H1 (cell line): Measurements from ENCODE around the gene SYT13. TPM values are rescaled to one million over a fixed set of nuclear protein-coding genes. Genes with fewer than 3 reads are reported as not detected.

ENCODE experiments used
- CTCF ChIA-PET: fragments of 300-600 bp; sonication (Branson Sonifier 250); formaldehyde crosslinking; loops from one replicate; lab custom pipeline; 2021; ENCODE audit not compliant: partially characterized antibody; lab: Charles Lee
- POLR2A ChIA-PET: fragments of 300-600 bp; sonication (Branson Sonifier 250); formaldehyde crosslinking; loops from one replicate; lab custom pipeline; 2021; ENCODE audit warnings: inconsistent platforms; ENCODE audit not compliant: partially characterized antibody; lab: Charles Lee
- DNase-seq, 2 experiments: peaks; one replicate each; pipeline versions ENCODE4 v3.0.0 to v3.0.0-alpha.2; 2010 to 2022; ENCODE audit warnings: low spot score in 2 of 2, low read depth in 1 of 2, mixed read lengths in 1 of 2
- FAIRE-seq: peaks from 2 replicates; lab custom pipeline; 2011; peaks lifted over from hg19 to GRCh38; lab: Jason Lieb, UNC
- H2AFZ ChIP-seq: 2 replicates; pipeline ENCODE4 v1.8.1; 2012; ENCODE audit warnings: low read length, inconsistent platforms
- H2AK5ac ChIP-seq: 2 replicates; pipeline ENCODE4 v1.6.1; 2013; ENCODE audit warnings: low read depth, low read length
- H2BK120ac ChIP-seq: replicated peaks from 2 replicates; pipeline ENCODE3; 2013; ENCODE audit warnings: low read depth, low read length, inconsistent platforms
- H2BK12ac ChIP-seq: 2 replicates; pipeline ENCODE4 v1.6.1; 2013; ENCODE audit warnings: low read depth, low read length
- H2BK15ac ChIP-seq: 2 replicates; pipeline ENCODE4 v1.6.1; 2013; ENCODE audit warnings: low read length
- H2BK20ac ChIP-seq: 2 replicates; pipeline ENCODE4 v1.6.1; 2013; ENCODE audit warnings: low read length
- H2BK5ac ChIP-seq: 2 replicates; pipeline ENCODE4 v1.6.1; 2013; ENCODE audit warnings: low read depth, low read length
- H3K14ac ChIP-seq: 2 replicates; pipeline ENCODE4 v1.6.1; 2013; ENCODE audit warnings: inconsistent platforms; ENCODE audit not compliant: insufficient read length
- H3K18ac ChIP-seq: 2 replicates; pipeline ENCODE4 v1.6.1; 2013; ENCODE audit warnings: low read length; ENCODE audit errors: extremely low read depth
- H3K23ac ChIP-seq: 2 replicates; pipeline ENCODE4 v1.6.1; 2013; ENCODE audit warnings: inconsistent platforms; ENCODE audit not compliant: insufficient read length
- H3K23me2 ChIP-seq: 2 replicates; pipeline ENCODE4 v1.6.1; 2013; ENCODE audit warnings: low read depth, low read length
- H3K27ac ChIP-seq: 2 replicates; pipeline ENCODE4 v1.6.1; 2011; ENCODE audit warnings: low read depth, low read length, inconsistent platforms
- H3K27me3 ChIP-seq, 4 experiments: replicated peaks in 1 of 4; 1 replicate in 1 of 4; 2 replicates in 3 of 4; pipeline versions ENCODE4 v1.6.1 to v1.8.1; 2011 to 2013; ENCODE audit warnings: low read length in 3 of 4, mild to moderate bottlenecking in 3 of 4, inconsistent platforms in 2 of 4, mixed read lengths in 2 of 4, moderate library complexity in 1 of 4; ENCODE audit not compliant: control insufficient read depth in 3 of 4, insufficient read depth in 3 of 4; ENCODE audit errors: extremely low read depth in 1 of 4
- H3K36me3 ChIP-seq, 4 experiments: 2 replicates each; pipeline versions ENCODE4 v1.6.1 to v1.8.1; 2011 to 2013; ENCODE audit warnings: mild to moderate bottlenecking in 4 of 4, low read length in 3 of 4, moderate library complexity in 2 of 4, control low read depth in 1 of 4, inconsistent platforms in 1 of 4; ENCODE audit not compliant: insufficient read depth in 4 of 4, control insufficient read depth in 2 of 4
- H3K4ac ChIP-seq: replicated peaks from 2 replicates; pipeline ENCODE3; 2013; ENCODE audit warnings: low read length, low read depth, mixed read lengths, inconsistent platforms; ENCODE audit not compliant: insufficient read length
- H3K4me1 ChIP-seq, 4 experiments: replicated peaks in 1 of 4; 1 replicate in 1 of 4; 2 replicates in 3 of 4; pipeline versions ENCODE4 v1.6.1 to v1.8.1; 2011 to 2013; ENCODE audit warnings: low read length in 3 of 4, inconsistent platforms in 2 of 4, mixed read lengths in 1 of 4; ENCODE audit not compliant: insufficient read depth in 4 of 4, control insufficient read depth in 3 of 4
- H3K4me2 ChIP-seq, 2 experiments: 2 replicates each; pipeline versions ENCODE4 v1.6.1 to v1.8.1; 2011 to 2013; ENCODE audit warnings: low read depth in 2 of 2, low read length in 2 of 2, control low read depth in 1 of 2, inconsistent platforms in 1 of 2, mild to moderate bottlenecking in 1 of 2; ENCODE audit not compliant: insufficient read depth in 1 of 2
- H3K4me3 ChIP-seq, 4 experiments: fragments of 200-600, 300-600 bp in 1 of 4; sonication (generic), shearing (Covaris generic), sonication (Bioruptor Twin) in 1 of 4; 2 replicates each; pipeline versions ENCODE4 v1.5.1 to v1.8.1; 2011 to 2016; ENCODE audit warnings: low read length in 4 of 4, low read depth in 3 of 4, control low read depth in 2 of 4, inconsistent platforms in 2 of 4, mild to moderate bottlenecking in 2 of 4, mixed read lengths in 1 of 4, moderate library complexity in 1 of 4; ENCODE audit not compliant: insufficient read depth in 2 of 4; ENCODE audit errors: extremely low read depth in 1 of 4
- H3K56ac ChIP-seq: replicated peaks from 2 replicates; pipeline ENCODE3; 2013; ENCODE audit warnings: low read depth, mild to moderate bottlenecking, mixed read lengths, low read length, inconsistent platforms; ENCODE audit not compliant: insufficient read length
- H3K79me1 ChIP-seq: 2 replicates; pipeline ENCODE4 v1.6.1; 2013; ENCODE audit warnings: low read depth, low read length, control low read depth
- H3K79me2 ChIP-seq, 2 experiments: 2 replicates each; pipeline versions ENCODE4 v1.6.1 to v1.8.1; 2012 to 2013; ENCODE audit warnings: low read length in 2 of 2, mild to moderate bottlenecking in 2 of 2, inconsistent platforms in 1 of 2; ENCODE audit not compliant: insufficient read depth in 2 of 2, control insufficient read depth in 1 of 2
- H3K9ac ChIP-seq, 4 experiments: replicated peaks in 1 of 4; 1 replicate in 1 of 4; 2 replicates in 3 of 4; pipeline versions ENCODE4 v1.6.1 to v1.8.1; 2011 to 2013; ENCODE audit warnings: low read depth in 3 of 4, low read length in 3 of 4, control low read depth in 2 of 4, mild to moderate bottlenecking in 2 of 4, moderate library complexity in 2 of 4, inconsistent platforms in 1 of 4; ENCODE audit errors: extremely low read depth in 1 of 4
- H3K9me3 ChIP-seq, 2 experiments: 2 replicates each; pipeline versions ENCODE4 v1.6.1 to v1.8.1; 2012 to 2013; ENCODE audit warnings: mild to moderate bottlenecking in 2 of 2, moderate library complexity in 2 of 2, control low read depth in 1 of 2, inconsistent platforms in 1 of 2, low read depth in 1 of 2, low read length in 1 of 2, mixed read lengths in 1 of 2; ENCODE audit not compliant: insufficient read depth in 2 of 2
- H4K20me1 ChIP-seq, 2 experiments: replicated peaks in 1 of 2; 2 replicates each; pipeline versions ENCODE3 to v1.8.1; 2011 to 2013; ENCODE audit warnings: inconsistent platforms in 2 of 2, low read length in 2 of 2, mild to moderate bottlenecking in 1 of 2; ENCODE audit not compliant: insufficient read depth in 2 of 2, control insufficient read depth in 1 of 2
- H4K5ac ChIP-seq: 2 replicates; pipeline ENCODE4 v1.6.1; 2013; ENCODE audit warnings: low read length, low read depth, mixed read lengths, inconsistent platforms; ENCODE audit not compliant: insufficient read length
- H4K8ac ChIP-seq: 2 replicates; pipeline ENCODE4 v1.8.0; 2013; ENCODE audit warnings: mild to moderate bottlenecking, moderate library complexity, low read length, inconsistent platforms; ENCODE audit not compliant: insufficient read depth; ENCODE audit errors: extremely low read depth
- H4K91ac ChIP-seq: replicated peaks from 2 replicates; pipeline ENCODE3; 2013; ENCODE audit warnings: low read length, mixed read lengths, inconsistent platforms; ENCODE audit not compliant: insufficient read length
- BRCA1 ChIP-seq: IDR thresholded peaks from 2 replicates; pipeline ENCODE4 v1.6.1; 2012; ENCODE audit warnings: low read depth, low read length, improper control_type of control experiment
- CBX8 ChIP-seq: fragments of 300-800, 300-1000 bp; sonication (generic); IDR thresholded peaks from 2 replicates; pipeline ENCODE4 v1.7.1; 2016; ENCODE audit warnings: low read depth, low read length, borderline replicate concordance
- CEBPB ChIP-seq: IDR thresholded peaks from 2 replicates; pipeline ENCODE4 v1.6.1; 2012; ENCODE audit warnings: low read depth, low read length
- CREB1 ChIP-seq: IDR thresholded peaks from 2 replicates; pipeline ENCODE4 v1.6.1; 2012; ENCODE audit warnings: inconsistent platforms
- HDAC2 ChIP-seq, 2 experiments: fragments of 300-600 bp in 1 of 2; sonication (generic) in 1 of 2; IDR thresholded peaks; 2 replicates each; pipeline ENCODE4 v1.6.1; 2011 to 2012; ENCODE audit warnings: low read depth in 2 of 2, low read length in 2 of 2, mild to moderate bottlenecking in 2 of 2, moderate library complexity in 2 of 2, borderline replicate concordance in 1 of 2, inconsistent platforms in 1 of 2
- NANOG ChIP-seq: IDR thresholded peaks from 2 replicates; pipeline ENCODE4 v1.6.1; 2011; ENCODE audit warnings: low read length, low read depth, mild to moderate bottlenecking, inconsistent platforms; ENCODE audit not compliant: insufficient read depth, poor library complexity, severe bottlenecking
- POLR2A ChIP-seq, 2 experiments: IDR thresholded peaks; 1 replicate in 1 of 2; 2 replicates in 1 of 2; pipeline ENCODE4 v1.6.1; 2011; ENCODE audit warnings: low read depth in 2 of 2, low read length in 2 of 2, mild to moderate bottlenecking in 2 of 2; ENCODE audit errors: control extremely low read depth in 1 of 2
- RAD21 ChIP-seq, 2 experiments: IDR thresholded peaks in 1 of 2; conservative IDR thresholded peaks in 1 of 2; 2 replicates each; pipeline ENCODE4 v1.6.1; 2011; ENCODE audit warnings: low read depth in 2 of 2, low read length in 2 of 2, improper control_type of control experiment in 1 of 2, inconsistent platforms in 1 of 2, mild to moderate bottlenecking in 1 of 2, moderate library complexity in 1 of 2
- SUZ12 ChIP-seq: fragments of 200-600 bp; sonication (generic); IDR thresholded peaks from 2 replicates; pipeline ENCODE4 v1.6.1; 2012; ENCODE audit warnings: mild to moderate bottlenecking, inconsistent platforms, low read length, moderate library complexity, mixed read lengths
- TAF1 ChIP-seq: IDR thresholded peaks from 2 replicates; pipeline ENCODE4 v1.6.1; 2011; ENCODE audit warnings: mild to moderate bottlenecking, low read depth, low read length
- TCF12 ChIP-seq: IDR thresholded peaks from 2 replicates; pipeline ENCODE4 v1.6.1; 2011; ENCODE audit warnings: low read depth, mild to moderate bottlenecking, low read length
- WGBS, 2 experiments: shearing (Covaris generic) in 1 of 2; methylation state at CpG; one replicate each; pipeline versions ENCODE4 v1.1.6 to v1.1.7; 2013 to 2015; ENCODE audit warnings: low lambda C conversion rate in 2 of 2, mixed read lengths in 2 of 2, inconsistent platforms in 1 of 2, low coverage in 1 of 2, missing lambda C conversion rate in 1 of 2; ENCODE audit not compliant: insufficient replicate concordance in 2 of 2, insufficient coverage in 1 of 2, insufficient read length in 1 of 2; ENCODE audit errors: extremely low coverage in 1 of 2, missing lambda C conversion rate in 1 of 2; 5-methylcytosine and 5-hydroxymethylcytosine counted together
- polyA plus RNA-seq, 7 experiments: library from polyadenylated mRNA; depleted of rRNA in 3 of 7; stranded (reverse) in 5 of 7; unstranded in 2 of 7; fragments of >200 nt in 5 of 7; fragments of 200-250 nt in 2 of 7; gene quantifications; 1 replicate in 5 of 7; 2 replicates in 1 of 7; 4 replicates in 1 of 7; pipeline versions ENCODE4 v1.2.1 to v1.2.3, GENCODE V29; 2011 to 2013; ENCODE audit warnings: missing spikeins in 2 of 7, mixed read lengths in 2 of 7
- total RNA-seq: library from RNA; stranded (reverse); fragmentation: NEBNext Ultra II Directional; extraction: Animal tissue kit (Norgen Biotek cat#: 25700); gene quantifications from 2 replicates; pipeline ENCODE4 v1.2.1, GENCODE V29; 2021
- TF ChIP-seq, protein P1 (sequence below): IDR thresholded peaks from 2 replicates; pipeline ENCODE4 v1.6.1; 2012; ENCODE audit warnings: inconsistent platforms

Gene SYT13
- total and polyA plus RNA-seq, 2 of the 8 experiments (the other 6 are each of a cell fraction or from before 2014, with no cell fraction given), result 4.8 to 13.2 TPM

DNA sequence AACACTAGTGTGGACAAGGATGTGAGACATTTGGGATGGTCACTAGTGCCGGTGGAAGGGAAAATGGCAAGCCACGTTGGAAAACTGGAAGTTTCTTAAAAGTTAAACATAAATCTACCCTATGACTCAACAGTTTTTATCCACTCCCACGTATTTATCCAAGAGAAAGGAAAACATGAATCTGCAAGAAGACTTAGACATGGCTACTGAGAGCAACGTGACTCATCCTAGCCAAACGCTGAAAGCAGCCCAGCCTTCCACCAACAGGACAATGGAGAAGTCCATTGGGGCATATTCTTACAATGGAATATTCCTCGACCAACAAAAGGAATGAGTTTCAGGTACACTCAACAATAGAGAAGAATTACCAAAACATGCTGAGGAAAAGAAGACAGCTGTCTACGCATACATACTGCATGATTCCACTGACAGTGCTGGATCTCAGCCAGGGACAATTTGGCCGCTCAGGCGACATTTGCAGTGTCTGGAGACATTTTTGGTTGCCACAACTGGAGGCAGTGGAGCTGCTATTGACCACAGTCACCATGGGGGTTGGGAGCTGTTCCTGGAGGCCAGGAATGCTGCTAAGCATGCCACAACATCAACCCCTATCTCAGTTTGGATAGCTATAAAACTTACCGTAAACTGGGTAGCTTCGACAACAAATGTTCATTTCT, 21.2 kb downstream of the SYT13 start:
- no peak overlapping the region for H2AK5ac ChIP-seq
- H3K9me3 ChIP-seq, result no peaks in the 10 kb centered on the region
- H4K91ac ChIP-seq, result no peak overlapping the region
- peaks cover 0 to 2% (median 0%) of the 10 kb centered on the region in 4 experiments; a peak in 1 of 7 replicates for H3K4me1 ChIP-seq
- no peak overlapping the region for H3K4ac ChIP-seq
- H3K27ac ChIP-seq, result no peak overlapping the region
- no peak overlapping the region for H2BK120ac ChIP-seq
- H2BK12ac ChIP-seq, result no peak overlapping the region
- no peak overlapping the region for H3K4me2 ChIP-seq
- FAIRE-seq, result no peak
- H3K36me3 ChIP-seq, result no peaks in the 10 kb centered on the region
- H3K4me3 ChIP-seq, result no peak overlapping the region
- no peak overlapping the region for H2AFZ ChIP-seq
- H4K20me1 ChIP-seq, result no peaks in the 10 kb centered on the region
- H4K8ac ChIP-seq, result no peak overlapping the region
- H2BK20ac ChIP-seq, result no peak overlapping the region
- H3K79me2 ChIP-seq, result no peaks in the 10 kb centered on the region
- H3K27me3 ChIP-seq, result peaks cover 0 to 7% (median under 1%) of the 10 kb centered on the region in 4 experiments; a peak in 3 of 7 replicates
- WGBS, 2 experiments, result 87% methylated on average over 11 of the region's 11 CpGs; no CpG with 5 or more reads in 1 of the 2 experiments
- no peak overlapping the region for H4K5ac ChIP-seq
- H2BK15ac ChIP-seq, result no peak overlapping the region
- no peak overlapping the region for H2BK5ac ChIP-seq
- CTCF ChIA-PET, result interaction anchor here (0.8 to 13.0 kb wide), 11 partner anchors 13 to 156 kb away, joined by 3 to 211 read pairs (median 9); partner anchors contain the start of gene SYT13
- no peak for DNase-seq
- no peak overlapping the region for H3K18ac ChIP-seq
- H3K9ac ChIP-seq, result no peak overlapping the region; a peak in 1 of 7 replicates
- H3K23ac ChIP-seq, result no peak overlapping the region
- H3K56ac ChIP-seq, result no peak overlapping the region
- no peaks in the 10 kb centered on the region for H3K79me1 ChIP-seq
- H3K14ac ChIP-seq, result no peak overlapping the region
- H3K23me2 ChIP-seq, result no peaks in the 10 kb centered on the region; the same call in 1 of the 2 replicates
- POLR2A ChIA-PET, result interaction anchor here (1.7 kb wide), 1 partner anchor 55 kb away, joined by 3 read pairs; no protein-coding TSS in a partner anchor
- TF ChIP-seq CEBPB, result no peak
- no peak for TF ChIP-seq TAF1
- TF ChIP-seq HDAC2 (IDR thresholded peaks at IDR 0.05; ENCODE audit: borderline replicate concordance in 1 of 2, low read depth in 2 of 2, low read length in 2 of 2), result no peak
- TF ChIP-seq, protein P1, sequence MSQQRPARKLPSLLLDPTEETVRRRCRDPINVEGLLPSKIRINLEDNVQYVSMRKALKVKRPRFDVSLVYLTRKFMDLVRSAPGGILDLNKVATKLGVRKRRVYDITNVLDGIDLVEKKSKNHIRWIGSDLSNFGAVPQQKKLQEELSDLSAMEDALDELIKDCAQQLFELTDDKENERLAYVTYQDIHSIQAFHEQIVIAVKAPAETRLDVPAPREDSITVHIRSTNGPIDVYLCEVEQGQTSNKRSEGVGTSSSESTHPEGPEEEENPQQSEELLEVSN, result no peak
- TF ChIP-seq POLR2A (IDR thresholded peaks at IDR 0.05; ENCODE audit: control extremely low read depth in 1 of 2, low read depth in 2 of 2, low read length in 2 of 2), result no peak
- TF ChIP-seq NANOG, result no peak
- TF ChIP-seq RAD21 (IDR thresholded peaks at IDR 0.05 in 1 of 2, conservative IDR thresholded peaks at IDR 0.05 in 1 of 2; ENCODE audit: low read depth in 2 of 2, low read length in 2 of 2), result no peak
- TF ChIP-seq SUZ12, result no peak
- no peak for TF ChIP-seq CBX8
- no peak for TF ChIP-seq TCF12
- TF ChIP-seq BRCA1, result no peak
- TF ChIP-seq CREB1, result no peak
